Osteoblast (primary cell): ENCODE results near the gene BORCS8. TPM values are rescaled to one million over a fixed set of nuclear protein-coding genes. Genes with fewer than 3 reads are reported as not detected.
"Not testable (repeated sequence)": the region's sequence is repeated elsewhere in the genome, so short reads cannot be mapped to it uniquely, and the experiment has no call there.

ENCODE experiments used
- DNase-seq: peaks from one replicate; pipeline ENCODE4 v3.0.0; 2011; ENCODE audit warnings: low spot score, mixed read lengths; ENCODE audit not compliant: insufficient read length; ENCODE audit errors: missing footprints
- H2AFZ ChIP-seq: 2 replicates; pipeline ENCODE4 v1.6.0; 2011; ENCODE audit warnings: mild to moderate bottlenecking, low read length
- H3K27ac ChIP-seq: 2 replicates; pipeline ENCODE4 v1.5.1; 2011; ENCODE audit warnings: mild to moderate bottlenecking, low read depth, low read length, moderate library complexity
- H3K27me3 ChIP-seq: 2 replicates; pipeline ENCODE4 v1.6.0; 2012; ENCODE audit warnings: mild to moderate bottlenecking, control low read depth, inconsistent platforms, low read length, moderate library complexity; ENCODE audit not compliant: insufficient read depth
- H3K36me3 ChIP-seq: 2 replicates; pipeline ENCODE4 v1.5.1; 2011; ENCODE audit warnings: mild to moderate bottlenecking, low read length, control low read depth, moderate library complexity; ENCODE audit not compliant: insufficient read depth
- H3K4me1 ChIP-seq: 2 replicates; pipeline ENCODE4 v1.5.1; 2011; ENCODE audit warnings: mild to moderate bottlenecking, low read length, control low read depth, moderate library complexity; ENCODE audit not compliant: insufficient read depth
- H3K4me2 ChIP-seq: 2 replicates; pipeline ENCODE4 v1.6.0; 2011; ENCODE audit warnings: mild to moderate bottlenecking, low read length; ENCODE audit not compliant: insufficient read depth
- H3K4me3 ChIP-seq: fragments of 200-600 bp; sonication (generic); 3 replicates; pipeline ENCODE4 v1.5.1; 2012; ENCODE audit warnings: mild to moderate bottlenecking, low read length, inconsistent platforms; ENCODE audit not compliant: insufficient read depth
- H3K79me2 ChIP-seq: 2 replicates; pipeline ENCODE4 v1.6.0; 2012; ENCODE audit warnings: mild to moderate bottlenecking, low read length, control low read depth, inconsistent platforms; ENCODE audit not compliant: insufficient read depth
- H3K9me3 ChIP-seq: 2 replicates; pipeline ENCODE4 v1.5.1; 2011; ENCODE audit warnings: low read depth, low read length, control low read depth
- H4K20me1 ChIP-seq: 2 replicates; pipeline ENCODE4 v1.6.0; 2012; ENCODE audit warnings: mild to moderate bottlenecking, low read length, control low read depth; ENCODE audit not compliant: insufficient read depth
- CTCF ChIP-seq: IDR thresholded peaks from 2 replicates; pipeline ENCODE4 v1.5.1; 2011; ENCODE audit warnings: mild to moderate bottlenecking, low read depth, low read length, moderate library complexity; ENCODE audit errors: extremely low read depth
- total RNA-seq: library from RNA; depleted of rRNA; stranded (reverse); fragments of >200 nt; gene quantifications from 2 replicates; pipeline ENCODE4 v1.2.3, GENCODE V29; 2012

BORCS8 gene
- total RNA-seq, 1 donor, result 17.4 TPM

GRCh38 chr19:19152668-19153384 is 39.1 kb downstream of the BORCS8 start:
- Histone ChIP-seq H2AFZ (no peak overlapping the region), H3K79me2 (no peaks in the 10 kb centered on the region), H3K36me3 (peaks cover 4% of the 10 kb centered on the region), H3K9me3 (no peaks in the 10 kb centered on the region), H3K27me3 (no peaks in the 10 kb centered on the region), H3K4me3 (no peak overlapping the region), H3K4me1 (no peaks in the 10 kb centered on the region), H3K4me2 (no peak overlapping the region), H4K20me1 (no peaks in the 10 kb centered on the region), H3K27ac (no peak overlapping the region)
- TF ChIP-seq CTCF, result no peak
- DNase-seq, result peak; percentile 58

GRCh38 chr19:19151418-19151817 is 40.5 kb downstream of the BORCS8 start:
- no peak overlapping the region for H3K4me2 ChIP-seq
- no peaks in the 10 kb centered on the region for H3K79me2 ChIP-seq
- no peak for TF ChIP-seq CTCF
- no peaks in the 10 kb centered on the region for H3K27me3 ChIP-seq
- no peak overlapping the region for H2AFZ ChIP-seq
- no peaks in the 10 kb centered on the region for H3K4me1 ChIP-seq
- H3K4me3 ChIP-seq, result no peak overlapping the region
- H4K20me1 ChIP-seq, result no peaks in the 10 kb centered on the region
- peaks cover 4% of the 10 kb centered on the region for H3K36me3 ChIP-seq
- H3K27ac ChIP-seq, result no peak overlapping the region
- no peak for DNase-seq
- no peaks in the 10 kb centered on the region for H3K9me3 ChIP-seq

GRCh38 chr19:19149435-19149834 is 42.5 kb downstream of the BORCS8 start:
- DNase-seq, result no peak

GRCh38 chr19:19148504-19148903 is 43.4 kb downstream of the BORCS8 start:
- not testable (repeated sequence) for H3K27ac ChIP-seq, H3K4me1 ChIP-seq, H3K36me3 ChIP-seq, H3K79me2 ChIP-seq, H3K9me3 ChIP-seq, H3K4me3 ChIP-seq, H3K27me3 ChIP-seq, DNase-seq, H4K20me1 ChIP-seq, H3K4me2 ChIP-seq, H2AFZ ChIP-seq

More at GRCh38 chr19:19149435-19149834, 42.5 kb downstream of the BORCS8 start:
- Histone ChIP-seq H2AFZ (no peak overlapping the region), H3K36me3 (peaks cover 4% of the 10 kb centered on the region), H3K4me3 (no peak overlapping the region), H3K4me2 (no peak overlapping the region), H4K20me1 (no peaks in the 10 kb centered on the region), H3K9me3 (no peaks in the 10 kb centered on the region), H3K79me2 (no peaks in the 10 kb centered on the region), H3K27me3 (no peaks in the 10 kb centered on the region), H3K4me1 (no peaks in the 10 kb centered on the region), H3K27ac (no peak overlapping the region)
- TF ChIP-seq CTCF, result no peak
